Measurements from ENCODE around the gene FREY1. TPM values are rescaled to one million over a fixed set of nuclear protein-coding genes. Genes with fewer than 3 reads are reported as not detected.

Gene FREY1
- polyA plus RNA-seq, 1 donor (not counting 4 experiments of a cell fraction or from before 2014, with no cell fraction given) = 0.25 TPM

DNA sequence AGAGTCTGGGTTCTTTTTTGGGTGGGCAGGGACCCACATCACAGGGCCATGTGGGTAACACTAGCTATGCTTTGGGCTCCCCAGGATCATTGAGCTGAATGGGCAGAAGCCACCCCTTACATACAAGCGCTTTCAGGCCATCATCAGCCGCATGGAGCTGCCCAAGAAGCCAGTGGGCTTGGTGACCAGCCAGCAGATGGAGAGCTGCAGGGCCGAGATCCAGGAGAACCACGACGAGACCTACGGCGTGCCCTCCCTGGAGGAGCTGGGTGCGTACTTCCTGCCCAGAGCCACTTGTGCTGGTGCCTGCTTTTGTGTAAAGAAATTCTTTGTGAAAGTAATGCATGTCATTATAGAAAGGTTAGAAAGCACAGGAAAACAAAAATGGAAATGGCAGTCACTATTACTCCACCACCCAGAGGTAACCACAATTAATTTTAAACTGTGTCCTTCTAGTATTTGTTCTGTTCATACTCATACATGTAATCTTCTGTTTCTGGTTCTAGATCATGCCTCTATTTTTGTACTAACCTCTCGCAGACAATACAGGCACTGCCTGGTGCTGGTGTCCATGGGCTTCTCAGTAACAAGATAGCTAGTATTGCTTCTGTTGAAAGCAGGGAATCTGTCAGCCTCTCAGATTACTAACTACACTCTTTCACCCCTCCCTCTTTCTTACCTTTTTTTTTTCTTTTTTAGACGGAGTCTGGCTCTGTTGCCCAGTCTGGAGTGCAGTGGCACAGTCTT is 46.1 kb downstream of the FREY1 start:
- Histone ChIP-seq H3K9me1 (ENCODE audit: control insufficient read depth, extremely low read depth, insufficient read depth, low read length) (peaks cover 3% of the 10 kb centered on the region), H3K79me2 (ENCODE audit: control insufficient read depth, insufficient read depth, low read length) (no peaks in the 10 kb centered on the region), H2AFZ (ENCODE audit: control insufficient read depth, low read length) (no peak overlapping the region), H3K9me3 (ENCODE audit: control insufficient read depth, low read depth, low read length) (no peaks in the 10 kb centered on the region), H3K9ac (ENCODE audit: control insufficient read depth, extremely low read depth, insufficient read depth, low read length) (no peak overlapping the region), H4K20me1 (ENCODE audit: control insufficient read depth, extremely low read depth, insufficient read depth, low read length) (peaks cover 2% of the 10 kb centered on the region), H3K36me3 (ENCODE audit: control insufficient read depth in 2 of 2, extremely low read depth in 1 of 2, insufficient read depth in 2 of 2, low read length in 2 of 2) (peaks cover 19 to 25% of the 10 kb centered on the region in 2 experiments), H3K27me3 (ENCODE audit: control insufficient read depth, extremely low read depth, insufficient read depth, low read length) (no peaks in the 10 kb centered on the region), H3K4me1 (ENCODE audit: control insufficient read depth, extremely low read depth, insufficient read depth, low read length) (peaks cover 15% of the 10 kb centered on the region), H3K4me2 (ENCODE audit: control insufficient read depth, extremely low read depth, insufficient read depth, low read depth, low read length) (no peak overlapping the region), H3K27ac (ENCODE audit: control insufficient read depth, insufficient read depth, low read length) (no peak overlapping the region), H3K4me3 (ENCODE audit: control insufficient read depth in 2 of 3, extremely low read depth in 1 of 3, insufficient read depth in 2 of 3, low read depth in 1 of 3, low read length in 3 of 3) (no peak overlapping the region)
- TF ChIP-seq, protein P1, sequence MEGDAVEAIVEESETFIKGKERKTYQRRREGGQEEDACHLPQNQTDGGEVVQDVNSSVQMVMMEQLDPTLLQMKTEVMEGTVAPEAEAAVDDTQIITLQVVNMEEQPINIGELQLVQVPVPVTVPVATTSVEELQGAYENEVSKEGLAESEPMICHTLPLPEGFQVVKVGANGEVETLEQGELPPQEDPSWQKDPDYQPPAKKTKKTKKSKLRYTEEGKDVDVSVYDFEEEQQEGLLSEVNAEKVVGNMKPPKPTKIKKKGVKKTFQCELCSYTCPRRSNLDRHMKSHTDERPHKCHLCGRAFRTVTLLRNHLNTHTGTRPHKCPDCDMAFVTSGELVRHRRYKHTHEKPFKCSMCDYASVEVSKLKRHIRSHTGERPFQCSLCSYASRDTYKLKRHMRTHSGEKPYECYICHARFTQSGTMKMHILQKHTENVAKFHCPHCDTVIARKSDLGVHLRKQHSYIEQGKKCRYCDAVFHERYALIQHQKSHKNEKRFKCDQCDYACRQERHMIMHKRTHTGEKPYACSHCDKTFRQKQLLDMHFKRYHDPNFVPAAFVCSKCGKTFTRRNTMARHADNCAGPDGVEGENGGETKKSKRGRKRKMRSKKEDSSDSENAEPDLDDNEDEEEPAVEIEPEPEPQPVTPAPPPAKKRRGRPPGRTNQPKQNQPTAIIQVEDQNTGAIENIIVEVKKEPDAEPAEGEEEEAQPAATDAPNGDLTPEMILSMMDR (optimal IDR thresholded peaks at IDR 0.05 in 1 of 3, IDR thresholded peaks at IDR 0.05 in 1 of 3, conservative IDR thresholded peaks at IDR 0.05 in 1 of 3; ENCODE audit: extremely low read depth in 1 of 3, insufficient read depth in 2 of 3, low read length in 3 of 3) = no peak
- no peak for TF ChIP-seq EZH2 (IDR thresholded peaks at IDR 0.05; ENCODE audit: low read length)
- DNase-seq (ENCODE audit: low read depth, low spot score) = no peak
- dilution Hi-C loops (cut with MboI; ENCODE audit: extremely low pct_ligation_motif_present, low sequenced_read_pairs) = no loop called here
- no peak for FAIRE-seq

DNA sequence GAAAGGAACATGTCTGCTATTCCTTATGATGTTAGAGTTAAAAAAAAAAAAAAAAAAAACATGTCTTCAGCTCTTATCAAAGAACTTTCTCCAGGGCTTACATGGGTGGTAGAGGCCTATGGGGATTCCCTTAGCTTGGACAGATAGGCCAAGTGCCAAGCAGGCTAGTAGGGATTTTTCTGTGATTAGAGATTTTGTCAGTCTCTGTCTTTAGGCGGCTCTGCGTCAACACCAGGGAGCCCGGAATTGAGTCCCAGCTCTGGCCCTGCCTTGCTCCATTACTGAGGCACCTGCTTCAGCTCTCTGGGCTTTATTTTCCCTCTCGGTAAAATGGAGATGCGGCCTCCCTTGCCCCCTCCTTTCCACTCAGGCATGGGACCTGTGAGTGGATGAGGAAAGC is 46.7 kb downstream of the FREY1 start:
- peaks cover 15% of the 10 kb centered on the region for H3K4me1 ChIP-seq (ENCODE audit: control insufficient read depth, extremely low read depth, insufficient read depth, low read length)
- no peak overlapping the region for H3K9ac ChIP-seq (ENCODE audit: control insufficient read depth, extremely low read depth, insufficient read depth, low read length)
- no peak overlapping the region for H3K4me3 ChIP-seq (ENCODE audit: control insufficient read depth in 2 of 3, extremely low read depth in 1 of 3, insufficient read depth in 2 of 3, low read depth in 1 of 3, low read length in 3 of 3)
- FAIRE-seq (no peak), DNase-seq (ENCODE audit: low read depth, low spot score) (no peak)
- H3K4me2 ChIP-seq (ENCODE audit: control insufficient read depth, extremely low read depth, insufficient read depth, low read depth, low read length) = no peak overlapping the region
- H3K9me1 ChIP-seq (ENCODE audit: control insufficient read depth, extremely low read depth, insufficient read depth, low read length) = peaks cover 3% of the 10 kb centered on the region
- no peaks in the 10 kb centered on the region for H3K27me3 ChIP-seq (ENCODE audit: control insufficient read depth, extremely low read depth, insufficient read depth, low read length)
- no peaks in the 10 kb centered on the region for H3K79me2 ChIP-seq (ENCODE audit: control insufficient read depth, insufficient read depth, low read length)
- dilution Hi-C loops (cut with MboI; ENCODE audit: extremely low pct_ligation_motif_present, low sequenced_read_pairs) = no loop called here
- peaks cover 2% of the 10 kb centered on the region for H4K20me1 ChIP-seq (ENCODE audit: control insufficient read depth, extremely low read depth, insufficient read depth, low read length)
- H3K27ac ChIP-seq (ENCODE audit: control insufficient read depth, insufficient read depth, low read length) = no peak overlapping the region
- TF ChIP-seq EZH2 (IDR thresholded peaks at IDR 0.05; ENCODE audit: low read length) = no peak
- TF ChIP-seq, protein P1 (optimal IDR thresholded peaks at IDR 0.05 in 1 of 3, IDR thresholded peaks at IDR 0.05 in 1 of 3, conservative IDR thresholded peaks at IDR 0.05 in 1 of 3; ENCODE audit: extremely low read depth in 1 of 3, insufficient read depth in 2 of 3, low read length in 3 of 3) = no peak
- peaks cover 15 to 27% of the 10 kb centered on the region in 2 experiments for H3K36me3 ChIP-seq (ENCODE audit: control insufficient read depth in 2 of 2, extremely low read depth in 1 of 2, insufficient read depth in 2 of 2, low read length in 2 of 2)
- no peaks in the 10 kb centered on the region for H3K9me3 ChIP-seq (ENCODE audit: control insufficient read depth, low read depth, low read length)
- H2AFZ ChIP-seq (ENCODE audit: control insufficient read depth, low read length) = no peak overlapping the region
